K562 (cell line): ENCODE data around the gene UQCC5. TPM values are rescaled to one million over a fixed set of nuclear protein-coding genes. Genes with fewer than 3 reads are reported as not detected.

Experiments
- CTBP1 ChIP-seq: fragments of 450-650 bp; IDR thresholded peaks from 2 replicates; pipeline ENCODE4 v1.6.1; 2016; ENCODE audit warnings: borderline replicate concordance
- ELF2 ChIP-seq: fragments of 250-450 bp; sonication (Bioruptor Pico); IDR thresholded peaks from 2 replicates; pipeline ENCODE4 v1.5.0; 2021; ENCODE audit warnings: mild to moderate bottlenecking
- ESRRB ChIP-seq: fragments of 250-450 bp; sonication (Bioruptor Pico); IDR thresholded peaks from 2 replicates; pipeline ENCODE4 v1.5.0; 2020; ENCODE audit warnings: mild to moderate bottlenecking, moderate library complexity, borderline replicate concordance
- FIP1L1 ChIP-seq: fragments of 200-400 bp; formaldehyde crosslinking; IDR thresholded peaks from 2 replicates; pipeline ENCODE4 v1.6.1; 2018; ENCODE audit warnings: mild to moderate bottlenecking, low read depth, low read length; ENCODE audit not compliant: poor library complexity, severe bottlenecking
- FOXK1 ChIP-seq: sonication (generic); formaldehyde crosslinking; IDR thresholded peaks from 2 replicates; pipeline ENCODE4 v1.8.0; 2022; ENCODE audit warnings: missing genetic modification reagents, mild to moderate bottlenecking, borderline replicate concordance
- FOXK2 ChIP-seq, 2 experiments: fragments of 450-650 bp; IDR thresholded peaks in 1 of 2; conservative IDR thresholded peaks in 1 of 2; 2 replicates each; pipeline ENCODE4 v1.6.1; 2016; ENCODE audit warnings: low read depth in 2 of 2, mild to moderate bottlenecking in 1 of 2
- KDM1A ChIP-seq, 2 experiments: fragments of 450-650 bp; IDR thresholded peaks; 2 replicates each; pipeline ENCODE4 v1.6.1; 2016; ENCODE audit warnings: mild to moderate bottlenecking in 2 of 2
- LCOR ChIP-seq: sonication (generic); formaldehyde crosslinking; IDR thresholded peaks from 2 replicates; pipeline ENCODE4 v1.8.0; 2022; ENCODE audit warnings: mild to moderate bottlenecking, missing genetic modification reagents
- MTF1 ChIP-seq: fragments of 250-450 bp; sonication (Bioruptor Pico); IDR thresholded peaks from 2 replicates; pipeline ENCODE4 v1.9.0; 2021; ENCODE audit warnings: moderate library complexity, mild to moderate bottlenecking, inconsistent platforms, borderline replicate concordance
- NFATC3 ChIP-seq: fragments of 450-650 bp; IDR thresholded peaks from 2 replicates; pipeline ENCODE4 v1.6.1; 2017; ENCODE audit warnings: mild to moderate bottlenecking
- NR2F6 ChIP-seq: fragments of 450-650 bp; formaldehyde crosslinking; IDR thresholded peaks from 2 replicates; pipeline ENCODE4 v1.4.0; 2020; ENCODE audit warnings: mild to moderate bottlenecking
- POLR2A ChIP-seq: fragments of 450-650 bp; conservative IDR thresholded peaks from 2 replicates; pipeline ENCODE4 v1.6.1; 2016
- POLR2AphosphoS2 ChIP-seq: IDR thresholded peaks from 2 replicates; pipeline ENCODE4 v1.6.1; 2012; ENCODE audit warnings: low read length, improper control_type of control experiment
- PURB ChIP-seq: sonication (generic); formaldehyde crosslinking; IDR thresholded peaks from 2 replicates; pipeline ENCODE4 v1.9.0; 2021; ENCODE audit warnings: low read depth, mild to moderate bottlenecking, missing genetic modification reagents
- RBFOX2 ChIP-seq: fragments of 200-400 bp; formaldehyde crosslinking; IDR thresholded peaks from 2 replicates; pipeline ENCODE4 v1.6.1; 2017; ENCODE audit warnings: low read depth, mild to moderate bottlenecking, low read length, moderate library complexity
- SAFB2 ChIP-seq: fragments of 200-400 bp; formaldehyde crosslinking; IDR thresholded peaks from 2 replicates; pipeline ENCODE4 v1.6.1; 2018; ENCODE audit warnings: borderline replicate concordance, low read length, low read depth, moderate library complexity; ENCODE audit not compliant: severe bottlenecking
- SLC30A9 ChIP-seq: fragments of 250-450 bp; sonication (Bioruptor Pico); IDR thresholded peaks from 2 replicates; pipeline ENCODE4 v1.8.0; 2022; ENCODE audit warnings: mild to moderate bottlenecking, moderate library complexity
- SUPT5H ChIP-seq: fragments of 450-650 bp; IDR thresholded peaks from 2 replicates; pipeline ENCODE4 v1.6.1; 2016
- ZBTB33 ChIP-seq: sonication (generic); formaldehyde crosslinking; IDR thresholded peaks from 2 replicates; pipeline ENCODE4 v1.8.1; 2023; ENCODE audit warnings: mild to moderate bottlenecking, missing genetic modification reagents
- ZNF175 ChIP-seq: fragments of 200-800 bp; sonication (Bioruptor generic); IDR thresholded peaks from 2 replicates; pipeline ENCODE4 v1.6.1; 2016; ENCODE audit warnings: low read depth, mild to moderate bottlenecking, missing genetic modification characterization, missing compliant biosample characterization
- ZNF398 ChIP-seq: fragments of 250-450 bp; sonication (Bioruptor Pico); IDR thresholded peaks from 2 replicates; pipeline ENCODE4 v1.8.0; 2021; ENCODE audit warnings: moderate library complexity, mild to moderate bottlenecking, inconsistent platforms
- polyA plus RNA-seq, 8 experiments: library from polyadenylated mRNA; depleted of rRNA in 4 of 8; stranded (reverse) in 5 of 8; unstranded in 3 of 8; fragments of >200 nt; fragmentation: Nextera tagmentation in 2 of 8; fragmentation: Illumina TruSeq in 1 of 8; extraction: Ambion mirVana in 2 of 8; extraction: Trizol in 1 of 8; gene quantifications; 2 replicates each; pipeline versions ENCODE4 v1.2.1 to v1.2.3, GENCODE V29; 2011 to 2014; ENCODE audit warnings: inconsistent platforms in 1 of 8, missing spikeins in 1 of 8
- total RNA-seq, 7 experiments: library from RNA; depleted of rRNA in 6 of 7; stranded (reverse); fragments of >200 nt in 6 of 7; fragmentation: Illumina TruSeq in 2 of 7; extraction: Trizol in 2 of 7; gene quantifications; 2 replicates each; pipeline versions ENCODE4 v1.2.1 to v1.2.3, GENCODE V29; 2011 to 2021; ENCODE audit warnings: low replicate concordance in 1 of 7

UQCC5 gene
- total and polyA plus RNA-seq, 9 of the 15 experiments (the other 6 are each of a cell fraction or from before 2014, with no cell fraction given) = 10.2 to 55.4 (median 33.8) TPM

GRCh38 chr3:52523386-52524257, 12.8 kb upstream of the UQCC5 start (continued):
- TF ChIP-seq ELF2 (CRISPR knock-in tag) (no peak), SUPT5H (no peak), KDM1A (IDR thresholded peaks at IDR 0.05) (no peak), ZBTB33 (CRISPR knock-in tag) (peak; percentile 76), MTF1 (CRISPR knock-in tag) (no peak), CTBP1 (no peak), SAFB2 (no peak), FOXK2 (conservative IDR thresholded peaks at IDR 0.05 in 1 of 2, IDR thresholded peaks at IDR 0.05 in 1 of 2; ENCODE audit: low read depth in 2 of 2) (no peak), PURB (no peak), RBFOX2 (peak; percentile 46), POLR2A (peak; percentile 42), SLC30A9 (no peak), POLR2AphosphoS2 (peak; percentile 62), NR2F6 (no peak), NFATC3 (no peak), FOXK1 (CRISPR knock-in tag) (no peak), ZNF398 (CRISPR knock-in tag) (no peak), ZNF175 (CRISPR knock-in tag) (no peak), FIP1L1 (no peak), ESRRB (CRISPR knock-in tag) (no peak), LCOR (CRISPR knock-in tag) (no peak)
